ENCODE data around the gene DCLK1. TPM values are rescaled to one million over a fixed set of nuclear protein-coding genes. Genes with fewer than 3 reads are reported as not detected.

DCLK1 gene
- total RNA-seq, 1 donor from 2014 or later = 2.2 TPM

DNA sequence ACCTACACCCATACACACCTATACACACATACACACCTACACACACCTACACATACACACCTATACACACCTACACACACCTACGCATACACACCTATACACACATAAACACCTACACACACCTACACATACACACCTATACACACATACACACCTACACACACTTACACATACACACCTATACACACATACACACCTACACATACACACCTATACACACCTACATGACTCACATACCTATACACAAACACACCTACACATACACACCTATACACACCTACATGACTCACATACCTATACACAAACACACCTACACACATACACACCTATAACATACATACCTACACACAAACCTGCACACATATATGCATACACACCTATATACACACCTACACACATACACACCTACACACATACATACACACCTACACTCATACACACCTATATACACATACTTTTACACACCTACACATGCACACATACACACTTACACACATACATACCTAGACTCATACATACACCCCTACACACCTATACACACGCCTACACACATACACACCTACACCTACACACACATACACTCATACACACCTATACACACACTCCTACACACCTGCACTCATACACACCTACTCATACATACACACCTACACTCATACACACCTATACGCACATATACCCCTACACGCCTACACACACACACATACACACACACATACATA, 368.0 kb downstream of the DCLK1 start:
- TF ChIP-seq, protein P1, sequence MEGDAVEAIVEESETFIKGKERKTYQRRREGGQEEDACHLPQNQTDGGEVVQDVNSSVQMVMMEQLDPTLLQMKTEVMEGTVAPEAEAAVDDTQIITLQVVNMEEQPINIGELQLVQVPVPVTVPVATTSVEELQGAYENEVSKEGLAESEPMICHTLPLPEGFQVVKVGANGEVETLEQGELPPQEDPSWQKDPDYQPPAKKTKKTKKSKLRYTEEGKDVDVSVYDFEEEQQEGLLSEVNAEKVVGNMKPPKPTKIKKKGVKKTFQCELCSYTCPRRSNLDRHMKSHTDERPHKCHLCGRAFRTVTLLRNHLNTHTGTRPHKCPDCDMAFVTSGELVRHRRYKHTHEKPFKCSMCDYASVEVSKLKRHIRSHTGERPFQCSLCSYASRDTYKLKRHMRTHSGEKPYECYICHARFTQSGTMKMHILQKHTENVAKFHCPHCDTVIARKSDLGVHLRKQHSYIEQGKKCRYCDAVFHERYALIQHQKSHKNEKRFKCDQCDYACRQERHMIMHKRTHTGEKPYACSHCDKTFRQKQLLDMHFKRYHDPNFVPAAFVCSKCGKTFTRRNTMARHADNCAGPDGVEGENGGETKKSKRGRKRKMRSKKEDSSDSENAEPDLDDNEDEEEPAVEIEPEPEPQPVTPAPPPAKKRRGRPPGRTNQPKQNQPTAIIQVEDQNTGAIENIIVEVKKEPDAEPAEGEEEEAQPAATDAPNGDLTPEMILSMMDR (conservative IDR thresholded peaks at IDR 0.05; ENCODE audit: low read depth, low read length) = no peak
- no peak for DNase-seq (ENCODE audit: low read depth)
- no peak overlapping the region for H3K4me3 ChIP-seq (ENCODE audit: low read depth, low read length)

DNA sequence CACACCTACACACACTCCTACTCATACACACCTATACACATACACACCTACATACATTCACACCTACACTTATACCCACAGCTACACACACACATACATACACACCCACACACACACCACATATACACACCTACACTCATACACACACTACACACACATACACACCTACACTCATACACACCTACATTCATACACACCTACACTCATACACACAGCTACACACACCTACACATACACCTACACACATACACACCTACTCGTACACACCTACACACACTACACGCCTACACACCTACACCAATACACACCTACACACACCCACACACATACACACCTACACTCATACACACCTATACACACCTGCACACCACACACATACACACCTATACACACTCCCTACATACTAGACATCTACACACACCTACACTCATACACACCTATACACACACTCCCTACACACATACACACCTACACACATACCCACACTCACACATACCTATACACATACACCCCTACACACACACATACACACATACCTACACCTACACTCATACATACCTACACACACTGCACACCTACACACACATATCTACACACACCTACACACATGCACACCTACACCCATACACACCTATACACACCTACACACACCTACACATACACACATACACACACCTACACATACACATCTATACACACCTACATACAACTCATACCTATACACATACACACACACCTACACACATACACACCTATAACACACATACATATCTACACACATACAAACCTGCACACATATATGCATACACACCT, 369.5 kb downstream of the DCLK1 start:
- DNase-seq (ENCODE audit: low read depth) = no peak
- no peak overlapping the region for H3K4me3 ChIP-seq (ENCODE audit: low read depth, low read length)
- TF ChIP-seq, protein P1 (conservative IDR thresholded peaks at IDR 0.05; ENCODE audit: low read depth, low read length) = no peak

DNA sequence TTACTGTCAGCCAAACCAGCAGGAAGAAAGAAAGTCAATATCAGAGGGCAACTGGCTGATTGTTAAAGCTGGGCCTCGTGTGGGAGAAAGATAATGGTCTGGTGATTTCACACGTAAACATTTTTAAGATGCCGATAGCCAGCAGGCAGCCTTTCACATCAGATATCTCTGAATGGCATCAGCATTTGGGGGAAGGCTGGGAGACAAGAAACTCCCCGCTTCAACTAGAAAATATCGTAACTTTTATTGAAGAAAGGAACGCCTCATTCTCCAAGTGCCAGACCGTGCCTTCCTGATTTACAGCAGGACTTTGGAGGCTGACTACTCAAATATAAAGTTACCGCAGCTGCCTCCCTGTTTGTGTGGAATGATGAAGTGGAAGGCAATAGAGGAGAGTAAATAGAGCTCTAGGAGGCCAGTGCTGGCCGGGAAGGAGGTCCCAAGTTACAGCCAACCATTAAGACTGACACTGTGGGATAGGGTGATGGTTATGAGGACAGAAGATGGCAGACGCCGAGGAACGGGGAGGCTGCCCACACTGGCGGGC, 370.4 kb downstream of the DCLK1 start:
- no peak overlapping the region for H3K4me3 ChIP-seq (ENCODE audit: low read depth, low read length)
- TF ChIP-seq, protein P1 (conservative IDR thresholded peaks at IDR 0.05; ENCODE audit: low read depth, low read length) = no peak
- DNase-seq (ENCODE audit: low read depth) = no peak

DNA sequence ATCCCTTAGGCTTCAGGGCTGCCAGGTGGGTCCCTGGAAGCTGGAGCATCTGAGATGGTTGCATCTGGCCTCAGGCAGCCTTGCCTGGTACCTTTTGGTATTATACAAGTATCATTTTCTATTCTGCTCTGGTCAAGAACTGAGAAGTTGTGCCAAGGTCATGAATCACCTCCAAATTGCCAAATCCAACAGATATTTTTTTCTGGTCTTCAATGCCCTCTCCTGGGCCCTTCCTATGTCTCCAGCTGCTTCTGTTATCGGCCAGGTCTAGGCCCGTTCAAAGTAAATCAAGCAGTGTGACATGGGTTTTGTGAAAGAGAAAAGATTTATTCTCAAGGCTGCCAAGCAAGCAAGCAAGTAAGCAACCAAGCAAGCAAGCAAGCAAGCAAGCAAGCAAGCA, 383.6 kb downstream of the DCLK1 start:
- TF ChIP-seq, protein P1 (conservative IDR thresholded peaks at IDR 0.05; ENCODE audit: low read depth, low read length) = no peak
- no peak for DNase-seq (ENCODE audit: low read depth)
- H3K4me3 ChIP-seq (ENCODE audit: low read depth, low read length) = no peak overlapping the region

DNA sequence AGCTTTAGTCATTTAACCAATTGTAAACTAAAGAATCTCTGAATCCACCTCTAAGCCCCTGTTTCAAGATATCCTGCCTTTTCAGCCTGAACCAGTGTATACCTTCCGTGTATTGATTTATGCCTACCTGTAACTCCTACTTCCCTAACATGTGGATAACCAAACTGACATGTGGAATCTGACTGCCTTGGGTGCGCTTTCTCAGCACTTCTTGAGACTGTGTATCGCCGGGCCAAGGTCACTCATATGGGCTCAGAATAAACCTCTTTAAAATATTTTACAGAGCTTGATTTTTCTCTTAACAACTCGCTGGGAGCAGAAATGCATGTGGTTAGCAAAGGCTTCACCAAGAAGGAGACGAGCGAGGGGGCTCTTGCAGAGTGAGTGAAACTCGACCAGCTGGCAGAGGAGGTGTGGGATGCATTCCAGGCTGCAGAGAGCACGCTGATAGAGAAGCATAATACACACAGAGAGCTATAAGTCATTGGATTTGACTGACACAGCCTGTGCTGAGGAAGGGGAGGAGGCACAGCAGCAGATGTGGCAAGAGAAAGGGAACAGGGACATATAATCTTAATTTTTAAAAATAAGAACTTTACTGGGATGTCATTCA, 386.5 kb downstream of the DCLK1 start:
- TF ChIP-seq, protein P1 (conservative IDR thresholded peaks at IDR 0.05; ENCODE audit: low read depth, low read length) = no peak
- H3K4me3 ChIP-seq (ENCODE audit: low read depth, low read length) = no peak overlapping the region
- no peak for DNase-seq (ENCODE audit: low read depth)

DNA sequence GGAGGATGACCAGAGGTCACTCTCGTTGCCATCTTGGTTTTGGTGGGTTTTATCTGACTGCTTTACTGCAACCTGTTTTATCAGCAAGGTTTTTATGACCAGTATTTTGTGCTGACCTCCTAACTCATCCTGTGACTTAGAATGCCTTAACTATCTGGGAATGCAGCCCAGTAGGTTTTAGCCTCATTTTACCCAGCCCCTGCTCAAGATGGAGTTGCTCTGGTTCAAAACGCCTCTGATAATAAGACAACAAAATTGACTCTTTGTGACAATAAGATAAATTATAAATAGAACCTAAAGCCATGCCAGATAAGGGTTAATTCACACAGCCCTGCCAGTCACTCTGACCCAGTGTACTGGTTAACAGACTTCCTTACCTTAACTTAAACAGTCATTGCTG, 387.0 kb downstream of the DCLK1 start:
- no peak overlapping the region for H3K4me3 ChIP-seq (ENCODE audit: low read depth, low read length)
- TF ChIP-seq, protein P1 (conservative IDR thresholded peaks at IDR 0.05; ENCODE audit: low read depth, low read length) = no peak
- DNase-seq (ENCODE audit: low read depth) = no peak
